Transverse colon (tissue), 4 donors: Measurements from ENCODE around the gene CALN1. TPM values are rescaled to one million over a fixed set of nuclear protein-coding genes. Genes with fewer than 3 reads are reported as not detected.

Experiments
- DNase-seq: peaks from one replicate; pipeline ENCODE4 v3.0.0-alpha.2; 2019
- H3K27ac ChIP-seq, 4 donors: fragments of 200-600 bp; sonication (generic); 2 replicates each; pipeline ENCODE4 v1.5.1; 2016 to 2018; ENCODE audit warnings: inconsistent platforms in 4 of 4
- H3K27me3 ChIP-seq: fragments of 200-600 bp; sonication (generic); 2 replicates; pipeline ENCODE4 v1.5.1; 2017; ENCODE audit warnings: inconsistent platforms
- H3K36me3 ChIP-seq, 4 donors: fragments of 200-600 bp; sonication (generic); 2 replicates each; pipeline ENCODE4 v1.5.1; 2017 to 2019; ENCODE audit warnings: inconsistent platforms in 4 of 4
- H3K4me1 ChIP-seq, 4 donors: fragments of 200-600 bp; sonication (generic); 2 replicates each; pipeline ENCODE4 v1.5.1; 2017 to 2020; ENCODE audit warnings: inconsistent platforms in 4 of 4
- H3K4me3 ChIP-seq, 4 donors: fragments of 200-600 bp; sonication (generic); 1 replicate in 1 of 4; 2 replicates in 3 of 4; pipeline versions ENCODE4 v1.5.1 to v1.6.1; 2017 to 2019; ENCODE audit warnings: inconsistent platforms in 4 of 4
- H3K9me3 ChIP-seq, 2 donors: fragments of 200-600 bp; sonication (generic); 2 replicates each; pipeline ENCODE4 v1.5.1; 2017 to 2019; ENCODE audit warnings: inconsistent platforms in 2 of 2
- EP300 ChIP-seq: sonication (generic); formaldehyde crosslinking; IDR thresholded peaks from one replicate; pipeline ENCODE4 v1.6.1; 2017; ENCODE audit warnings: antibody characterized with exemption, low read depth
- POLR2A ChIP-seq: fragments of 450-650 bp; IDR thresholded peaks from one replicate; pipeline ENCODE4 v1.6.1; 2016; ENCODE audit warnings: antibody characterized with exemption, mild to moderate bottlenecking, moderate library complexity
- POLR2AphosphoS5 ChIP-seq, 3 donors: sonication (generic); formaldehyde crosslinking; IDR thresholded peaks; one replicate each; pipeline ENCODE4 v1.6.1; 2016; ENCODE audit warnings: antibody characterized with exemption in 3 of 3
- WGBS, 2 donors: methylation state at CpG; one replicate each; pipeline ENCODE4 v1.1.5; 2018; ENCODE audit warnings: low coverage in 1 of 2; 5-methylcytosine and 5-hydroxymethylcytosine counted together
- in situ Hi-C, 4 donors: fragments of 200-750 bp; cut with MboI; loops; one replicate each; pipeline versions ENCODE4 v1.15.0 to v1.15.1; 2017; ENCODE audit warnings: low sequenced_read_pairs in 3 of 4, low pct_ligation_motif_present in 1 of 4, low pct_unique_long_range_greater_than_20kb in 1 of 4
- intact Hi-C: fragments of 100-400 bp; cut with DNase I; formaldehyde crosslinking; loops from one replicate; pipeline ENCODE4 v1.15.1; 2023; ENCODE audit warnings: low total_unique reads
- total RNA-seq, 4 donors: library from RNA; depleted of rRNA; stranded (reverse); fragments of >200 nt; gene quantifications; one replicate each; pipeline ENCODE4 v1.1.0, GENCODE V29; 2016
- TF ChIP-seq, protein P1 (sequence below), 5 experiments: fragments of 200-600 bp in 3 of 5; fragments of 450-650 bp in 2 of 5; sonication (generic) in 3 of 5; IDR thresholded peaks; 1 replicate in 2 of 5; 2 replicates in 3 of 5; pipeline ENCODE4 v1.5.1; 2016 to 2017; ENCODE audit warnings: antibody characterized with exemption in 5 of 5, inconsistent platforms in 3 of 5, mild to moderate bottlenecking in 2 of 5, moderate library complexity in 1 of 5

Gene CALN1
- total RNA-seq, 4 donors from 2014 or later, result not detected

DNA sequence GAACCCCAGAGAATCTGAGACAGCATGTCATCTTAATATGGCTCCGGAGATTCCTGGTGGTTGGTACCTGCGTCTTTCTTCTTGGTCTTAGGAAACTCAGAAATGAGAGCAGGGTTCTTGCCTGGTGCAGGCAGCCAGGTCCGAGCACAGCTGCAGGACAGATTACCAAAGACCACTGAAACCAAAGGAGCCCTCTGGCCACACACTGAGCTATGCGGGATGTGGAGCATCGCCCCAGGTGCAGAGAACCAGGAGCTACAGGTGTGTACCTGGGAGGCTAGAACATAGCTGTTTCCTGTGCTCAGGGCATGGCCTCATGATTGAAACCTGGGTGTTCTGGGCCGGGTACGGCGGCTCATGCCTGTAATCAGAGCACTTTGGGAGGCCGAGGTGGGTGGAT lies 635.4 kb downstream of the CALN1 start:
- H3K36me3 ChIP-seq, result no peaks in the 10 kb centered on the region
- no peaks in the 10 kb centered on the region for H3K4me1 ChIP-seq
- H3K27ac ChIP-seq, result no peak overlapping the region
- no peak for DNase-seq
- H3K9me3 ChIP-seq, result no peaks in the 10 kb centered on the region
- TF ChIP-seq, protein P1, sequence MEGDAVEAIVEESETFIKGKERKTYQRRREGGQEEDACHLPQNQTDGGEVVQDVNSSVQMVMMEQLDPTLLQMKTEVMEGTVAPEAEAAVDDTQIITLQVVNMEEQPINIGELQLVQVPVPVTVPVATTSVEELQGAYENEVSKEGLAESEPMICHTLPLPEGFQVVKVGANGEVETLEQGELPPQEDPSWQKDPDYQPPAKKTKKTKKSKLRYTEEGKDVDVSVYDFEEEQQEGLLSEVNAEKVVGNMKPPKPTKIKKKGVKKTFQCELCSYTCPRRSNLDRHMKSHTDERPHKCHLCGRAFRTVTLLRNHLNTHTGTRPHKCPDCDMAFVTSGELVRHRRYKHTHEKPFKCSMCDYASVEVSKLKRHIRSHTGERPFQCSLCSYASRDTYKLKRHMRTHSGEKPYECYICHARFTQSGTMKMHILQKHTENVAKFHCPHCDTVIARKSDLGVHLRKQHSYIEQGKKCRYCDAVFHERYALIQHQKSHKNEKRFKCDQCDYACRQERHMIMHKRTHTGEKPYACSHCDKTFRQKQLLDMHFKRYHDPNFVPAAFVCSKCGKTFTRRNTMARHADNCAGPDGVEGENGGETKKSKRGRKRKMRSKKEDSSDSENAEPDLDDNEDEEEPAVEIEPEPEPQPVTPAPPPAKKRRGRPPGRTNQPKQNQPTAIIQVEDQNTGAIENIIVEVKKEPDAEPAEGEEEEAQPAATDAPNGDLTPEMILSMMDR (IDR thresholded peaks at IDR 0.05), result no peak
- TF ChIP-seq POLR2AphosphoS5 (IDR thresholded peaks at IDR 0.05) (no peak), POLR2A (no peak), EP300 (no peak)
- intact Hi-C loops (no loop called here), in situ Hi-C loops (no loop called here)
- 81 to 100% methylated on average over 1 to 9 of the region's 9 CpGs for WGBS, 2 donors
- H3K27me3 ChIP-seq, result no peaks in the 10 kb centered on the region
- no peak overlapping the region for H3K4me3 ChIP-seq

DNA sequence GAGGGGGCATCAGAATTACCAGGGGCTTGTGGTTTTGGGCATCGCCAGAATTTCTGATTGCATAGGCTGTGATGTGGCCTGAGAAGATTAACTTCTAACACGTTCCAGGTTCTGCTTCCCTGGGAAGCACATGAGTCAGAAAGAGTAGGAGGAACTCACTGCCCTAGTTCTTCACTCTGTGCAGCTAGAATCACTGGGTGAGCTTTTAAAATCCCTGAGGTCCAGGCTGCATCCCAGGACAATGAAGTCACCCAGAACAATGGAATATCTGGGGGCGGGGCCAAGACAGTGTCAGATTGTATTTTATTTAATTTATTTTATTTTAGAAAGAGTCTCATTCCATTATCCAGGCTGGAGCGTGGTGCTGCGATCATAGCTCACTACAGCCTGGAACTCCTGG lies 636.5 kb downstream of the CALN1 start:
- no peaks in the 10 kb centered on the region for H3K36me3 ChIP-seq
- no peak for DNase-seq
- no peak overlapping the region for H3K27ac ChIP-seq
- intact Hi-C loops, result no loop called here
- H3K27me3 ChIP-seq, result no peaks in the 10 kb centered on the region
- no peaks in the 10 kb centered on the region for H3K9me3 ChIP-seq
- H3K4me3 ChIP-seq, result no peak overlapping the region
- 56 to 78% methylated on average over 2 to 5 of the region's 5 CpGs for WGBS, 2 donors
- no peaks in the 10 kb centered on the region for H3K4me1 ChIP-seq
- in situ Hi-C loops, result no loop called here
- no peak for TF ChIP-seq EP300
- TF ChIP-seq, protein P1 (IDR thresholded peaks at IDR 0.05), result no peak
- no peak for TF ChIP-seq POLR2AphosphoS5 (IDR thresholded peaks at IDR 0.05)
- no peak for TF ChIP-seq POLR2A

DNA sequence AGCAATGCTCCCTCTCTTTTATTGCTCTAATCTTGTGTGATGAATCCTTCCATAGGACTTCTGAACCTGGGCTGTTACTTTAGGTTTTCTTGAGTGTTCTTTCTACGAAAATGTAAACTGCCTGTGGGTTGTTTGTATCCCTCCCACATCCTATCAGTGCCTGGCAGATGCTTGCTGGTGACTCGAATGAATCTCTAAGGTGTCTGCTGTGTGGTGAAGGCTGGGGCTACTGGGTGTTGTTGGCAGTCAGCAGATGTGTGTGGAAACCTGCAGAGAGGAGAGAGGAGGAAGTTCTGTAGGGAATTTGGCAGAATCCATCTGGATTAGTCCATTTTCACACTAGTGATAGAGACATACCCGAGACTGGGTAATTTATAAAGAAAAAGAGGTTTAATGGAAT lies 639.4 kb downstream of the CALN1 start:
- Histone ChIP-seq H3K27ac (no peak overlapping the region), H3K36me3 (no peaks in the 10 kb centered on the region), H3K9me3 (no peaks in the 10 kb centered on the region), H3K4me1 (no peaks in the 10 kb centered on the region), H3K27me3 (no peaks in the 10 kb centered on the region), H3K4me3 (no peak overlapping the region)
- WGBS, 2 donors, result 43 to 55% methylated on average over 2 to 3 of the region's 3 CpGs
- DNase-seq, result no peak
- TF ChIP-seq POLR2AphosphoS5 (IDR thresholded peaks at IDR 0.05) (no peak), EP300 (no peak), POLR2A (no peak)
- TF ChIP-seq, protein P1 (IDR thresholded peaks at IDR 0.05), result no peak
- intact Hi-C loops (no loop called here), in situ Hi-C loops (no loop called here)

DNA sequence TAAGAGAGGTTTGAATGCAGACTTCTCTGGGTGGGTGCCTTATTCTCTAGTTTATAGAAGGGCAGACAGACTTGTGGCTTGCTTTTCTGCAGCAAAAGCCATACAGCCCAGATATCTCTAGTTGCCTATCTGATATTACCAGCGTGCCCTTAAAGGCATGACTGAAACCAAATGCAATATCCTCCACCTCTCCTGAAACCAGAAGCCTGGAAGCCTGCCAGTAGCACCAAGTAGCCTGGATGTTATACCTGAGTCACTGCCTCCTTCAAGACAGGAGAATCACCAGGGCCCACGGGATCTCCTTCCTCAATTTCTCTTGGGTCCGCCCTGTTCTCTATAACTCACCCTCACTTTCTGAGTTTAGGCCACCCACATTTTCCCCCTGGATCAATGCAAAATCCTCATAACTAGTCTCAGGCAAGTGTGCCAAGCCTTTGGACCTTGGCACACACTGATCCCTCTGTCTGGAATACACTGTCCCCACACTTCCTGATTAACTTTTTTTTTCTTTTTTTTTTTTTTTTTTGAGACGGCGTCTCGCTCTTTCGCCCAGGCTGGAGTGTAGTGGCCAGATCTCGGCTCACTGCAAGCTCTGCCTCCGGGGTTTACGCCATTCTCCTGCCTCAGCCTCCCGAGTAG lies 641.8 kb downstream of the CALN1 start:
- DNase-seq, result no peak
- TF ChIP-seq POLR2AphosphoS5 (IDR thresholded peaks at IDR 0.05), result no peak
- TF ChIP-seq EP300, result no peak
- TF ChIP-seq POLR2A, result no peak
- TF ChIP-seq, protein P1 (IDR thresholded peaks at IDR 0.05), result no peak
- Histone ChIP-seq H3K27ac (no peak overlapping the region), H3K36me3 (no peaks in the 10 kb centered on the region), H3K27me3 (no peaks in the 10 kb centered on the region), H3K9me3 (no peaks in the 10 kb centered on the region), H3K4me3 (no peak overlapping the region), H3K4me1 (no peaks in the 10 kb centered on the region)
- intact Hi-C loops (no loop called here), in situ Hi-C loops (no loop called here)
- WGBS, 2 donors, result 89 to 92% methylated on average over 11 of the region's 11 CpGs
